Cerebellar cortex (tissue), 1 donor: Measurements from ENCODE around the gene ATP11A.

Experiments used
- DNase-seq: peaks from one replicate; pipeline ENCODE4 v3.0.0-alpha.2; 2015; ENCODE audit warnings: low spot score

Gene ATP11A

GRCh38 chr13:112932971-112933370, 243.1 kb downstream of the ATP11A start:
- no peak for DNase-seq

GRCh38 chr13:112933649-112934048, 243.8 kb downstream of the ATP11A start:
- peak; percentile 87 for DNase-seq

GRCh38 chr13:112934078-112934477, 244.2 kb downstream of the ATP11A start:
- DNase-seq: no peak
